Thyroid gland (tissue), 4 donors: ENCODE measurements around the gene DHRS4L2.

Source experiments
- POLR2A ChIP-seq, 2 donors: fragments of 450-650 bp; IDR thresholded peaks; one replicate each; pipeline ENCODE4 v1.6.1; 2017; ENCODE audit warnings: antibody characterized with exemption in 2 of 2, mild to moderate bottlenecking in 2 of 2, moderate library complexity in 1 of 2
- TF ChIP-seq, protein P1 (sequence below), 6 experiments: fragments of 200-600 bp in 3 of 6; fragments of 450-650 bp in 3 of 6; sonication (generic) in 3 of 6; IDR thresholded peaks; one replicate each; pipeline ENCODE4 v1.5.1; 2016 to 2019; ENCODE audit warnings: antibody characterized with exemption in 6 of 6, mild to moderate bottlenecking in 2 of 6, inconsistent platforms in 1 of 6, moderate library complexity in 1 of 6

DNA sequence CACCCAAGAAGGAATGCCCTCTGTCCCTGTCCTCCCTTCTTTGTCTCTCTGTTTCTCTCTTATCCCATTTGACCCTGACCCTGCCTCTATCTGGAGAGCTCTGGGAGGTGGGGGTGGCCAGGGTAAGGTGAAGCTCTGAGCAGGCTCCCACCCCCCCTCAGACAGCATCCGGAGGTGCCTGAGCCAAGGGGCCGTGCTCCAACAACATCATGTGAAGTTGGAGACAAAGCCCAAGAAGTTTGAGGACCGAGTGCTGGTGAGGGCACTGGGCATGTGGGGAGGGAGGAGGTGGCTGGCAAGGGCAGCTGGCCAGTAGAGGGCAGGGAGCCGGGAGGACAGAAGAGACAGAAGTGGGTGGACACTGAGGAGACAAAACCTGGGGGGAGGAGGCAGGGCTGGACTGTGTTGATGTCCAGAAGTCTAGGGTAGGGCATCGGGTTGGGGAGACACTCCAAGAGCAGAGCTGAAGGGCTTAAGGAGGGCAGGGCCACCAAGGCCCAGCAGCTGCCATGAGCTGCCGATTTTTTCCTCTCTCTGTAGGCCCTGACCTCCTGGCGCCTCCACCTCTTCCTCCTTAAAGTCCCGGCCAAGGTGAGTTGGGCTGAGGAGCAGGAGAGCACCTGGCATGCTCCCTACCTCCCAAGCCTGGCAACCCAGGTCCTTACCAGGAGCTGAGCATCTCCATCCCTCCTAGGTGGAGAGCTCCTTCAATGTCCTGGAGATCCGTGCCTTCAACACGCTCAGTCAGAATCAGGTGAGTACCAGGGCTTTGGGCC, 65.0 kb downstream of the DHRS4L2 start:
- TF ChIP-seq, protein P1, sequence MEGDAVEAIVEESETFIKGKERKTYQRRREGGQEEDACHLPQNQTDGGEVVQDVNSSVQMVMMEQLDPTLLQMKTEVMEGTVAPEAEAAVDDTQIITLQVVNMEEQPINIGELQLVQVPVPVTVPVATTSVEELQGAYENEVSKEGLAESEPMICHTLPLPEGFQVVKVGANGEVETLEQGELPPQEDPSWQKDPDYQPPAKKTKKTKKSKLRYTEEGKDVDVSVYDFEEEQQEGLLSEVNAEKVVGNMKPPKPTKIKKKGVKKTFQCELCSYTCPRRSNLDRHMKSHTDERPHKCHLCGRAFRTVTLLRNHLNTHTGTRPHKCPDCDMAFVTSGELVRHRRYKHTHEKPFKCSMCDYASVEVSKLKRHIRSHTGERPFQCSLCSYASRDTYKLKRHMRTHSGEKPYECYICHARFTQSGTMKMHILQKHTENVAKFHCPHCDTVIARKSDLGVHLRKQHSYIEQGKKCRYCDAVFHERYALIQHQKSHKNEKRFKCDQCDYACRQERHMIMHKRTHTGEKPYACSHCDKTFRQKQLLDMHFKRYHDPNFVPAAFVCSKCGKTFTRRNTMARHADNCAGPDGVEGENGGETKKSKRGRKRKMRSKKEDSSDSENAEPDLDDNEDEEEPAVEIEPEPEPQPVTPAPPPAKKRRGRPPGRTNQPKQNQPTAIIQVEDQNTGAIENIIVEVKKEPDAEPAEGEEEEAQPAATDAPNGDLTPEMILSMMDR (IDR thresholded peaks at IDR 0.05) = no peak
- no peak for TF ChIP-seq POLR2A (IDR thresholded peaks at IDR 0.05)
